ENCODE data around the gene KLK4.

DNA sequence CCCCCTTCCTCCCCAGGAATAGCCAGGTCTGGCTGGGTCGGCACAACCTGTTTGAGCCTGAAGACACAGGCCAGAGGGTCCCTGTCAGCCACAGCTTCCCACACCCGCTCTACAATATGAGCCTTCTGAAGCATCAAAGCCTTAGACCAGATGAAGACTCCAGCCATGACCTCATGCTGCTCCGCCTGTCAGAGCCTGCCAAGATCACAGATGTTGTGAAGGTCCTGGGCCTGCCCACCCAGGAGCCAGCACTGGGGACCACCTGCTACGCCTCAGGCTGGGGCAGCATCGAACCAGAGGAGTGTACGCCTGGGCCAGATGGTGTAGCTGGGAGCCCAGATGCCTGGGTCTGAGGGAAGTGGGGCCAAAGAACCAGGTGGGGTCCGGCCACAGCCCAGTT lies 34.7 kb downstream of the KLK4 start:
- no peak for TF ChIP-seq POLR2A (IDR thresholded peaks at IDR 0.05)
- TF ChIP-seq, protein P1, sequence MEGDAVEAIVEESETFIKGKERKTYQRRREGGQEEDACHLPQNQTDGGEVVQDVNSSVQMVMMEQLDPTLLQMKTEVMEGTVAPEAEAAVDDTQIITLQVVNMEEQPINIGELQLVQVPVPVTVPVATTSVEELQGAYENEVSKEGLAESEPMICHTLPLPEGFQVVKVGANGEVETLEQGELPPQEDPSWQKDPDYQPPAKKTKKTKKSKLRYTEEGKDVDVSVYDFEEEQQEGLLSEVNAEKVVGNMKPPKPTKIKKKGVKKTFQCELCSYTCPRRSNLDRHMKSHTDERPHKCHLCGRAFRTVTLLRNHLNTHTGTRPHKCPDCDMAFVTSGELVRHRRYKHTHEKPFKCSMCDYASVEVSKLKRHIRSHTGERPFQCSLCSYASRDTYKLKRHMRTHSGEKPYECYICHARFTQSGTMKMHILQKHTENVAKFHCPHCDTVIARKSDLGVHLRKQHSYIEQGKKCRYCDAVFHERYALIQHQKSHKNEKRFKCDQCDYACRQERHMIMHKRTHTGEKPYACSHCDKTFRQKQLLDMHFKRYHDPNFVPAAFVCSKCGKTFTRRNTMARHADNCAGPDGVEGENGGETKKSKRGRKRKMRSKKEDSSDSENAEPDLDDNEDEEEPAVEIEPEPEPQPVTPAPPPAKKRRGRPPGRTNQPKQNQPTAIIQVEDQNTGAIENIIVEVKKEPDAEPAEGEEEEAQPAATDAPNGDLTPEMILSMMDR (IDR thresholded peaks at IDR 0.05), result no peak

All from thyroid gland (tissue), 4 donors.